Measurements from ENCODE around the gene CNTN2. TPM values are rescaled to one million over a fixed set of nuclear protein-coding genes. Genes with fewer than 3 reads are reported as not detected.

CNTN2 gene
- total RNA-seq, 1 experiment from 2014 or later, result 1.2 TPM

GRCh38 chr1:205124726-205125125 lies 81.7 kb downstream of the CNTN2 start:
- CTCF ChIA-PET, result interaction anchor here (0.7 to 1.3 kb wide), 2 partner anchors 63 to 318 kb away, joined by 3 to 5 read pairs; no protein-coding TSS in a partner anchor
- Mint-ChIP-seq H3K36me3 (no peaks in the 10 kb centered on the region; the same call in 1 of the 2 replicates), H3K4me1 (peaks cover 18% of the 10 kb centered on the region), H3K27me3 (ENCODE audit: low read depth) (no peaks in the 10 kb centered on the region; the same call in 1 of the 2 replicates), H3K4me3 (no peak overlapping the region), H3K27ac (peak overlapping the region; percentile 47; the same call in 1 of the 2 replicates), H3K9me3 (no peaks in the 10 kb centered on the region)
- ATAC-seq, result no peak
- POLR2A ChIA-PET, result no interaction called here
- DNase-seq (ENCODE audit: low spot score), result no peak
- TF ChIP-seq NFE2L1 (CRISPR knock-in tag; IDR thresholded peaks at IDR 0.05) (no peak), TEAD4 (CRISPR knock-in tag; IDR thresholded peaks at IDR 0.05) (no peak), SP1 (CRISPR knock-in tag; conservative IDR thresholded peaks at IDR 0.05) (no peak), ATF1 (CRISPR knock-in tag; IDR thresholded peaks at IDR 0.05) (no peak), OVOL2 (CRISPR knock-in tag; IDR thresholded peaks at IDR 0.05; ENCODE audit: borderline replicate concordance) (no peak), RORB (CRISPR knock-in tag; IDR thresholded peaks at IDR 0.05) (no peak), KAT7 (CRISPR knock-in tag; IDR thresholded peaks at IDR 0.05; ENCODE audit: borderline replicate concordance) (no peak), ELF4 (CRISPR knock-in tag; IDR thresholded peaks at IDR 0.05; ENCODE audit: low read depth) (no peak), MAX (CRISPR knock-in tag; IDR thresholded peaks at IDR 0.05) (no peak), GTF2I (CRISPR knock-in tag; conservative IDR thresholded peaks at IDR 0.05) (no peak), JUN (CRISPR knock-in tag; IDR thresholded peaks at IDR 0.05) (no peak), ZMAT4 (CRISPR knock-in tag; IDR thresholded peaks at IDR 0.05) (no peak), E2F1 (CRISPR knock-in tag; IDR thresholded peaks at IDR 0.05) (no peak), SOX15 (CRISPR knock-in tag; IDR thresholded peaks at IDR 0.05) (no peak), CREB1 (CRISPR knock-in tag; IDR thresholded peaks at IDR 0.05) (no peak), ETV6 (CRISPR knock-in tag; IDR thresholded peaks at IDR 0.05) (no peak)

- Mint-ChIP-seq H3K27ac (no peak overlapping the region), H3K36me3 (no peaks in the 10 kb centered on the region), H3K27me3 (ENCODE audit: low read depth) (no peaks in the 10 kb centered on the region), H3K4me3 (no peak overlapping the region), H3K4me1 (0 out of 2 replicates have a peak, but pooled peaks cover 3% of the 10 kb centered on the region), H3K9me3 (no peaks in the 10 kb centered on the region)
- TF ChIP-seq ETV6 (CRISPR knock-in tag; IDR thresholded peaks at IDR 0.05) (no peak), ZNF416 (CRISPR knock-in tag; IDR thresholded peaks at IDR 0.05) (no peak), ZNF121 (CRISPR knock-in tag; IDR thresholded peaks at IDR 0.05) (no peak), TEAD1 (CRISPR knock-in tag; IDR thresholded peaks at IDR 0.05) (no peak), ESRRA (CRISPR knock-in tag; IDR thresholded peaks at IDR 0.05; ENCODE audit: borderline replicate concordance) (no peak), FOXP1 (CRISPR knock-in tag; IDR thresholded peaks at IDR 0.05; ENCODE audit: borderline replicate concordance) (no peak), TP53 (CRISPR knock-in tag; IDR thresholded peaks at IDR 0.05) (no peak), RELA (CRISPR knock-in tag; IDR thresholded peaks at IDR 0.05; ENCODE audit: borderline replicate concordance) (no peak), ATF6 (CRISPR knock-in tag; IDR thresholded peaks at IDR 0.05) (no peak), ZNF671 (CRISPR knock-in tag; IDR thresholded peaks at IDR 0.05) (no peak), IRF2 (CRISPR knock-in tag; IDR thresholded peaks at IDR 0.05; ENCODE audit: borderline replicate concordance, low read depth) (no peak)
- DNase-seq (ENCODE audit: low spot score) (no peak), ATAC-seq (no peak)
- CTCF ChIA-PET, result interaction anchor here (1.1 to 1.3 kb wide), 2 partner anchors 14 to 128 kb away, joined by 4 read pairs; no protein-coding TSS in a partner anchor
- POLR2A ChIA-PET, result no interaction called here
Observed at GRCh38 chr1:205127646-205128045, 84.6 kb downstream of the CNTN2 start.

Other genes starting within 250 kb of the CNTN2 start
- gene NFASC, start 172.3 kb upstream of the CNTN2 start, total RNA-seq (2021), result 20.1 to 22.3 TPM (median 21.0 TPM) in 3 replicates
- gene TMEM81, start 41.2 kb downstream of the CNTN2 start, total RNA-seq (2021), result 5.7 to 7.5 TPM (median 5.7 TPM) in 3 replicates
- 18.5 to 23.8 TPM (median 20.1 TPM) in 3 replicates for gene RBBP5, start 78.8 kb downstream of the CNTN2 start, total RNA-seq (2021)
- gene DSTYK, start 168.5 kb downstream of the CNTN2 start, total RNA-seq (2021), result 10.3 to 11.6 TPM (median 11.0 TPM) in 3 replicates
- 9.5 to 11.2 TPM (median 11.2 TPM) in 3 replicates for gene TMCC2, start 184.7 kb downstream of the CNTN2 start, total RNA-seq (2021)